Effector memory CD8-positive, alpha-beta T cell (primary cell): Measurements from ENCODE around the gene METTL5.
"Not testable (repeated sequence)": the region's sequence is repeated elsewhere in the genome, so short reads cannot be mapped to it uniquely, and the experiment has no call there.

ENCODE experiments used
- ATAC-seq: fragments of 150-1000 bp; cut with Tn5 transposase; replicated peaks from 2 replicates; pipeline ENCODE4 v1.10.0; 2021; ENCODE audit warnings: mild to moderate bottlenecking, moderate library complexity
- DNase-seq, 3 experiments: peaks; one replicate each; pipeline ENCODE4 v3.0.0; 2021
- H3K27ac Mint-ChIP-seq, 2 donors: one replicate each; pipeline ENCODE4 v1.8.0; 2022; ENCODE audit warnings: mild to moderate bottlenecking in 2 of 2, mixed read lengths in 2 of 2, moderate library complexity in 2 of 2
- H3K27me3 Mint-ChIP-seq, 2 donors: one replicate each; pipeline ENCODE4 v1.8.0; 2022; ENCODE audit warnings: mixed read lengths in 2 of 2
- H3K36me3 Mint-ChIP-seq: one replicate; pipeline ENCODE4 v1.8.0; 2022; ENCODE audit warnings: mild to moderate bottlenecking, moderate library complexity, mixed read lengths; ENCODE audit not compliant: insufficient read depth
- H3K4me1 Mint-ChIP-seq, 2 donors: one replicate each; pipeline ENCODE4 v1.8.0; 2022; ENCODE audit warnings: low read depth in 2 of 2, mixed read lengths in 2 of 2
- H3K4me3 Mint-ChIP-seq, 2 donors: one replicate each; pipeline ENCODE4 v1.8.0; 2022; ENCODE audit warnings: mild to moderate bottlenecking in 2 of 2, mixed read lengths in 2 of 2, moderate library complexity in 2 of 2
- H3K9me3 Mint-ChIP-seq, 2 donors: one replicate each; pipeline ENCODE4 v1.8.0; 2022; ENCODE audit warnings: mixed read lengths in 2 of 2

Gene METTL5

GRCh38 chr2:169848959-169849693, 24.4 kb upstream of the METTL5 start:
- DNase-seq, H3K4me3 Mint-ChIP-seq, H3K9me3 Mint-ChIP-seq, H3K27ac Mint-ChIP-seq, H3K36me3 Mint-ChIP-seq, ATAC-seq, H3K27me3 Mint-ChIP-seq: not testable (repeated sequence)
- peaks cover 25 to 55% of the 10 kb centered on the region in 2 donors for H3K4me1 Mint-ChIP-seq

- peaks cover 40 to 56% of the 10 kb centered on the region in 2 donors for H3K4me1 Mint-ChIP-seq
- H3K27ac Mint-ChIP-seq = peak overlapping the region in 1 of 2 donors; percentile 58
These were observed 20.3 kb upstream of the METTL5 start for GRCh38 chr2:169845016-169845415.

GRCh38 chr2:169841625-169842024, 16.9 kb upstream of the METTL5 start:
- H3K4me3 Mint-ChIP-seq, H3K27me3 Mint-ChIP-seq, H3K36me3 Mint-ChIP-seq, ATAC-seq, H3K27ac Mint-ChIP-seq, H3K9me3 Mint-ChIP-seq, DNase-seq: not testable (repeated sequence)
- H3K4me1 Mint-ChIP-seq = peaks cover 42 to 61% of the 10 kb centered on the region in 2 donors

More at GRCh38 chr2:169845016-169845415, 20.3 kb upstream of the METTL5 start:
- Mint-ChIP-seq H3K9me3 (no peaks in the 10 kb centered on the region), H3K36me3 (peaks cover 6% of the 10 kb centered on the region), H3K4me3 (no peak overlapping the region), H3K27me3 (no peaks in the 10 kb centered on the region)
- ATAC-seq = no peak
- DNase-seq = no peak

- no peak for ATAC-seq
- peak overlapping the region in 1 of 2 donors; percentile 26 for H3K27ac Mint-ChIP-seq
- H3K9me3 Mint-ChIP-seq = no peaks in the 10 kb centered on the region
These were observed 16.0 kb upstream of the METTL5 start for GRCh38 chr2:169840747-169841142.

GRCh38 chr2:169839954-169840746, 15.4 kb upstream of the METTL5 start:
- peaks cover 3% of the 10 kb centered on the region for H3K36me3 Mint-ChIP-seq
- H3K4me3 Mint-ChIP-seq = no peak overlapping the region
- DNase-seq (no peak), ATAC-seq (no peak)
- no peaks in the 10 kb centered on the region for H3K9me3 Mint-ChIP-seq
- H3K27me3 Mint-ChIP-seq = no peaks in the 10 kb centered on the region
- peak overlapping the region in 1 of 2 donors; percentile 26 for H3K27ac Mint-ChIP-seq
- H3K4me1 Mint-ChIP-seq = peaks cover 39 to 53% of the 10 kb centered on the region in 2 donors

More at GRCh38 chr2:169840747-169841142, 16.0 kb upstream of the METTL5 start:
- no peak for DNase-seq
- H3K4me3 Mint-ChIP-seq = no peak overlapping the region
- peaks cover 38 to 56% of the 10 kb centered on the region in 2 donors for H3K4me1 Mint-ChIP-seq
- H3K36me3 Mint-ChIP-seq = peaks cover 3% of the 10 kb centered on the region
- H3K27me3 Mint-ChIP-seq = no peaks in the 10 kb centered on the region

GRCh38 chr2:169838743-169839489, 14.2 kb upstream of the METTL5 start:
- DNase-seq (no peak), ATAC-seq (no peak)
- Mint-ChIP-seq H3K4me3 (no peak overlapping the region), H3K36me3 (peaks cover 3% of the 10 kb centered on the region), H3K27ac (peak overlapping the region; percentile 10 to 26), H3K27me3 (no peaks in the 10 kb centered on the region), H3K9me3 (no peaks in the 10 kb centered on the region), H3K4me1 (peaks cover 35 to 48% of the 10 kb centered on the region in 2 donors)

- H3K4me3 Mint-ChIP-seq = no peak overlapping the region
- peak overlapping the region in 1 of 2 donors; percentile 60 for H3K27ac Mint-ChIP-seq
- H3K27me3 Mint-ChIP-seq = no peaks in the 10 kb centered on the region
- DNase-seq (no peak), ATAC-seq (no peak)
- H3K9me3 Mint-ChIP-seq = no peaks in the 10 kb centered on the region
- peaks cover 6% of the 10 kb centered on the region for H3K36me3 Mint-ChIP-seq
- H3K4me1 Mint-ChIP-seq = peaks cover 29 to 48% of the 10 kb centered on the region in 2 donors
These were observed 9.7 kb upstream of the METTL5 start for GRCh38 chr2:169834401-169834800.

- peak; percentile 21 for ATAC-seq
- H3K9me3 Mint-ChIP-seq = no peaks in the 10 kb centered on the region
These were observed 3.6 kb upstream of the METTL5 start for GRCh38 chr2:169828141-169828811.

GRCh38 chr2:169827272-169828140, 2.8 kb upstream of the METTL5 start, which contains the start of gene UBR3:
UBR3 (plus strand) TSS chr2:169827454; CDS start chr2:169827508, 54 bp downstream.
- peak within 1 kb of the TSS; percentile 93 to 95 for H3K27ac Mint-ChIP-seq
- DNase-seq = peak; percentile 86 to 88 (median 87)
- peaks cover 44 to 68% of the 10 kb centered on the region in 2 donors for H3K4me1 Mint-ChIP-seq
- no peaks in the 10 kb centered on the region for H3K27me3 Mint-ChIP-seq
- H3K9me3 Mint-ChIP-seq = no peaks in the 10 kb centered on the region
- peak; percentile 81 for ATAC-seq
- peak within 1 kb of the TSS; percentile 97 to 99 for H3K4me3 Mint-ChIP-seq
- H3K36me3 Mint-ChIP-seq = peaks cover 32% of the 10 kb centered on the region

More at GRCh38 chr2:169828141-169828811, 3.6 kb upstream of the METTL5 start:
- peak in 2 of 3 experiments; percentile 16 to 18 for DNase-seq
- peak overlapping the region; percentile 97 to 99 for H3K4me3 Mint-ChIP-seq
- peak overlapping the region; percentile 93 to 95 for H3K27ac Mint-ChIP-seq
- H3K27me3 Mint-ChIP-seq = no peaks in the 10 kb centered on the region
- H3K4me1 Mint-ChIP-seq = peaks cover 41 to 62% of the 10 kb centered on the region in 2 donors
- peaks cover 27% of the 10 kb centered on the region for H3K36me3 Mint-ChIP-seq

GRCh38 chr2:169823996-169824372, 721 bp downstream of the METTL5 start:
- Mint-ChIP-seq H3K4me1 (peaks cover 41 to 65% of the 10 kb centered on the region in 2 donors), H3K36me3 (peaks cover 40% of the 10 kb centered on the region), H3K9me3 (no peaks in the 10 kb centered on the region), H3K27ac (peak overlapping the region; percentile 83 to 86), H3K27me3 (no peaks in the 10 kb centered on the region), H3K4me3 (peak overlapping the region; percentile 89 to 90)
- ATAC-seq = peak; percentile 4
- no peak for DNase-seq

GRCh38 chr2:169822785-169823392, 1.8 kb downstream of the METTL5 start:
- Mint-ChIP-seq H3K4me1 (peaks cover 32 to 59% of the 10 kb centered on the region in 2 donors), H3K4me3 (peak overlapping the region; percentile 64 to 90), H3K27me3 (no peaks in the 10 kb centered on the region), H3K9me3 (no peaks in the 10 kb centered on the region), H3K36me3 (peaks cover 41% of the 10 kb centered on the region), H3K27ac (peak overlapping the region in 1 of 2 donors; percentile 31)
- DNase-seq = no peak
- ATAC-seq = no peak
